Mesothelial cell of epicardium (in vitro differentiated cells): ENCODE measurements around the gene VCX2. TPM values are rescaled to one million over a fixed set of nuclear protein-coding genes. Genes with fewer than 3 reads are reported as not detected.
"Not testable (repeated sequence)": the region's sequence is repeated elsewhere in the genome, so short reads cannot be mapped to it uniquely, and the experiment has no call there.

Experiments
- DNase-seq, 2 experiments: peaks; one replicate each; pipeline ENCODE4 v3.0.0; 2021; ENCODE audit warnings: low spot score in 2 of 2; ENCODE audit not compliant: unreplicated experiment in 2 of 2
- H3K27ac Mint-ChIP-seq: 2 replicates; pipeline ENCODE4 v1.8.0; 2021; ENCODE audit warnings: mixed read lengths
- H3K27me3 Mint-ChIP-seq: 2 replicates; pipeline ENCODE4 v1.8.0; 2021; ENCODE audit warnings: low read depth, mixed read lengths
- H3K36me3 Mint-ChIP-seq: 2 replicates; pipeline ENCODE4 v1.8.0; 2021; ENCODE audit warnings: mixed read lengths
- H3K4me1 Mint-ChIP-seq: 2 replicates; pipeline ENCODE4 v1.8.0; 2021; ENCODE audit warnings: mixed read lengths
- H3K4me3 Mint-ChIP-seq: 2 replicates; pipeline ENCODE4 v1.8.0; 2021; ENCODE audit warnings: mild to moderate bottlenecking, moderate library complexity, mixed read lengths
- H3K9me3 Mint-ChIP-seq: 2 replicates; pipeline ENCODE4 v1.8.0; 2021; ENCODE audit warnings: mixed read lengths
- CTCF ChIP-seq: fragments of 200-600 bp; sonication (generic); IDR thresholded peaks from one replicate; pipeline ENCODE4 v1.5.0; 2021; ENCODE audit warnings: antibody characterized with exemption; ENCODE audit not compliant: unreplicated experiment
- total RNA-seq: library from RNA; stranded (reverse); gene quantifications from 3 replicates; pipeline ENCODE4 v1.2.1, GENCODE V29; 2021

The VCX2 gene
- total RNA-seq, 1 donor from 2014 or later = not detected

- Mint-ChIP-seq H3K4me1 (peaks cover 6% of the 10 kb centered on the region), H3K27ac (no peak overlapping the region), H3K4me3 (no peak overlapping the region), H3K36me3 (no peaks in the 10 kb centered on the region), H3K27me3 (no peaks in the 10 kb centered on the region), H3K9me3 (no peaks in the 10 kb centered on the region)
- no peak for DNase-seq
- no peak for TF ChIP-seq CTCF
These were observed 31.4 kb downstream of the VCX2 start for GRCh38 chrX:8139716-8140115.

- DNase-seq = no peak
- Mint-ChIP-seq H3K27me3 (no peaks in the 10 kb centered on the region), H3K9me3 (no peaks in the 10 kb centered on the region), H3K36me3 (no peaks in the 10 kb centered on the region), H3K4me3 (no peak overlapping the region), H3K4me1 (peaks cover 6% of the 10 kb centered on the region), H3K27ac (no peak overlapping the region)
- TF ChIP-seq CTCF = no peak
These were observed 32.8 kb downstream of the VCX2 start for GRCh38 chrX:8138252-8138651.

- TF ChIP-seq CTCF = no peak
- Mint-ChIP-seq H3K9me3 (no peaks in the 10 kb centered on the region), H3K36me3 (no peaks in the 10 kb centered on the region), H3K27me3 (no peaks in the 10 kb centered on the region), H3K4me3 (no peak overlapping the region), H3K4me1 (peaks cover 9% of the 10 kb centered on the region), H3K27ac (no peak overlapping the region)
- no peak for DNase-seq
These were observed 44.4 kb downstream of the VCX2 start for GRCh38 chrX:8126648-8127047.

GRCh38 chrX:8126092-8126491 is 45.0 kb downstream of the VCX2 start:
- Mint-ChIP-seq H3K4me1 (peaks cover 9% of the 10 kb centered on the region), H3K9me3 (no peaks in the 10 kb centered on the region), H3K4me3 (no peak overlapping the region), H3K27ac (no peak overlapping the region), H3K36me3 (no peaks in the 10 kb centered on the region), H3K27me3 (no peaks in the 10 kb centered on the region)
- no peak for DNase-seq
- TF ChIP-seq CTCF = no peak

GRCh38 chrX:8125566-8125965 is 45.5 kb downstream of the VCX2 start:
- Mint-ChIP-seq H3K4me3 (no peak overlapping the region), H3K27ac (no peak overlapping the region), H3K36me3 (no peaks in the 10 kb centered on the region), H3K27me3 (no peaks in the 10 kb centered on the region), H3K4me1 (peaks cover 9% of the 10 kb centered on the region), H3K9me3 (no peaks in the 10 kb centered on the region)
- DNase-seq = no peak
- TF ChIP-seq CTCF = no peak

- no peak for TF ChIP-seq CTCF
- H3K4me3 Mint-ChIP-seq = no peak overlapping the region
- peaks cover 6% of the 10 kb centered on the region for H3K4me1 Mint-ChIP-seq
- DNase-seq = no peak
- H3K9me3 Mint-ChIP-seq = peaks cover 7% of the 10 kb centered on the region
- H3K27me3 Mint-ChIP-seq = no peaks in the 10 kb centered on the region
- H3K36me3 Mint-ChIP-seq = no peaks in the 10 kb centered on the region
- H3K27ac Mint-ChIP-seq = no peak overlapping the region
These were observed 48.5 kb downstream of the VCX2 start for GRCh38 chrX:8122538-8122937.

GRCh38 chrX:8121391-8121790 is 49.7 kb downstream of the VCX2 start:
- H3K4me3 Mint-ChIP-seq = not testable (repeated sequence)

More at GRCh38 chrX:8121391-8121790, 49.7 kb downstream of the VCX2 start:
- H3K9me3 Mint-ChIP-seq, H3K36me3 Mint-ChIP-seq, H3K27me3 Mint-ChIP-seq, H3K27ac Mint-ChIP-seq, DNase-seq, H3K4me1 Mint-ChIP-seq: not testable (repeated sequence)
